ENCODE measurements around the gene PLAC1. TPM values are rescaled to one million over a fixed set of nuclear protein-coding genes. Genes with fewer than 3 reads are reported as not detected.

The PLAC1 gene
- total RNA-seq, 1 donor: 0.09 TPM

DNA sequence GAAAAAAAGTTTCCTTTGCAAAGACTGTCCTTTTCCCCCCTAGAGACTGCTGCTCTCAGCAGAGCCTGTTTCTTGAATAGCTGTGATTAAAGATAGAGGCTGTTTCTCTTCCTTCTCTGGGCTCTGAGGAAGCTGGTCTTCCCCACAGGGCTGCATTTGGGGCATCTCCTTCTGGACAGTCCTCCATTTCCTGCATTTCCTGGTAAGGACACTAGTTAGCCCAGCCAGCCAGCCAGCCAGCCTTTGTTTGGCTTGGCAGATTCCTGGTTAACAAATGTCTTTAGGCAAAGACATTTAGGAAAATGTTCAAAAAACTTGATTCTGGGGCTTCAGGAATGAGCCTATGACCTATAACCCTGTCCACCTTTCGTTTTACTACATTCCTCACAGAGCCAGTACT lies 34.0 kb upstream of the PLAC1 start:
- TF ChIP-seq, protein P1, sequence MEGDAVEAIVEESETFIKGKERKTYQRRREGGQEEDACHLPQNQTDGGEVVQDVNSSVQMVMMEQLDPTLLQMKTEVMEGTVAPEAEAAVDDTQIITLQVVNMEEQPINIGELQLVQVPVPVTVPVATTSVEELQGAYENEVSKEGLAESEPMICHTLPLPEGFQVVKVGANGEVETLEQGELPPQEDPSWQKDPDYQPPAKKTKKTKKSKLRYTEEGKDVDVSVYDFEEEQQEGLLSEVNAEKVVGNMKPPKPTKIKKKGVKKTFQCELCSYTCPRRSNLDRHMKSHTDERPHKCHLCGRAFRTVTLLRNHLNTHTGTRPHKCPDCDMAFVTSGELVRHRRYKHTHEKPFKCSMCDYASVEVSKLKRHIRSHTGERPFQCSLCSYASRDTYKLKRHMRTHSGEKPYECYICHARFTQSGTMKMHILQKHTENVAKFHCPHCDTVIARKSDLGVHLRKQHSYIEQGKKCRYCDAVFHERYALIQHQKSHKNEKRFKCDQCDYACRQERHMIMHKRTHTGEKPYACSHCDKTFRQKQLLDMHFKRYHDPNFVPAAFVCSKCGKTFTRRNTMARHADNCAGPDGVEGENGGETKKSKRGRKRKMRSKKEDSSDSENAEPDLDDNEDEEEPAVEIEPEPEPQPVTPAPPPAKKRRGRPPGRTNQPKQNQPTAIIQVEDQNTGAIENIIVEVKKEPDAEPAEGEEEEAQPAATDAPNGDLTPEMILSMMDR (IDR thresholded peaks at IDR 0.05; ENCODE audit: insufficient read depth, low read length): no peak
- no peak for DNase-seq (ENCODE audit: low read depth)
- no peak overlapping the region for H3K4me3 ChIP-seq (ENCODE audit: low read depth, low read length)

DNA sequence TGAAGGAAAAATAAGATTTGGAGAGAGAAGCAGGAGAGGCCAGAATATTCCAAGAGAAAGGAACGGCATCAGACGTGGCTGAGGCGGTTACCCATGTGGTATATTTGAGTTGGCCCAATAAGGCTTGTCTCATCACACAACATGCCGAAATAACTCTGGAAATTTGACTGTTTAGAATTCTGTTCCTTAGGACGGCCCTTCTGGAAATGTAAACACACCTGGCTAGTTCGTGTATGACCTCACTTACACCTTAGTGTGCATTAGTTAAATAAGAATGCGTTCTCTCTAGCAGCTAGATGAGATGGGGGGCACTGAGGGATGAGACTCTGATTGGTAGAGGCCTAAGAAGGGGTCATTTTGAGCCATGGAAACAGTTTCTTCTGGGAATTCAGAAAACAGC lies 33.2 kb upstream of the PLAC1 start:
- DNase-seq (ENCODE audit: low read depth): no peak
- no peak overlapping the region for H3K4me3 ChIP-seq (ENCODE audit: low read depth, low read length)
- TF ChIP-seq, protein P1 (IDR thresholded peaks at IDR 0.05; ENCODE audit: insufficient read depth, low read length): no peak

DNA sequence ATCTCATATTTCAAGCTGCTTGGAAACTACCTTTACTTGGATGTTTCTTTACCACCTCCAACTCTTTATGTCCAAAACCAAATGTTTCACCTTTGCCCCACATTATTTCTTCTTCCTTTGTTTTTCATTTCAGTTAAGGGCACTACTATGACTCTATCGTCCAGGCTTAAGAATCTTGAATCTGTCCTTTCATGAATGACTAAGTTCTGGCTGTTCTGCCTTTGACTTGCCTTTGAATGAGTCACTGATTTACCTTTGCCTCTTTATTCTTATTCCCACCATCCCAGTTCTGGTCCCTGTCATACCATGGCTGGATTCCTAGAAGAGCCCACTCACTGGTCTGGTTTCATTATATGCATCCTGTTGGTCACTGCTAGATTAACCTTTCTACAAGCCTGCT lies 30.6 kb upstream of the PLAC1 start:
- no peak overlapping the region for H3K4me3 ChIP-seq (ENCODE audit: low read depth, low read length)
- peak; percentile 42 for DNase-seq (ENCODE audit: low read depth)

DNA sequence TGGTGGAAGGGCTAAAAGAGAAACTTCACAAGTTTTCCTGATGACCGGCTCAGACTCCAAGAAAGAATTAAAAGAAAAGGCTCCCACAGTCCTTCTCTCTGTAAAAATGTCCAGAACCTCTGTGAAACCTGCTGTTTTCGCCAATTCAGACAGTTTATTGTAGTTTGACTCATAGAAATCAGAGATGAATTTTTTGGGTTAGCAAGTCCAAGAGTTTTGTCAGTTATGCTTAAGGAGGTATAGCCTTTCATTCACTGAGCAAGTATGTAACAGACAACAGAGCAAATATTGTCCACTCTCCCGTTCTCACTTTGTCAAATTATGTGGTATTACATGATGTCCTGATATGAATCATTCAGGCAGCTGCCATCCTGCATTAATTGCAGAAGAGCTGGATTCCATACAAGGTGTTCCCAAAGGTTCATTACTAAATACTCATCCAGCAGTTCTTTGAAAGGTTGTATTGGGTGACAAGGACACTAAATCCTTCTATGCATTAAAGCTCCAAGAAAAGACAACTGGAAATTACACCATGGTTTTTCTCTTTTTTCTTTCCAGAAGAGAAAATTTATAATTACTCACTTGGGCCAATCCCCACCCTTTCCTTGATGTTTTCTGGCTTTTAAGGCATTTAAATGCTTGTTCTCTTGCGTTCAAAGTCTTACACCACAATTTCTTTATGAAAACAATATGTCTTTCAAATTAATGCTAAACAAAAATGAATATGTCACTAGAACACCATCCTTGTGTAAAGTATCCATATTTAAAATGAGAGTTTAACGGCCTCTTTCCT lies 30.0 kb upstream of the PLAC1 start:
- TF ChIP-seq, protein P1 (IDR thresholded peaks at IDR 0.05; ENCODE audit: insufficient read depth, low read length): no peak
- no peak for DNase-seq (ENCODE audit: low read depth)
- H3K4me3 ChIP-seq (ENCODE audit: low read depth, low read length): no peak overlapping the region

More for the DNA sequence above, 30.6 kb upstream of the PLAC1 start:
- TF ChIP-seq, protein P1 (IDR thresholded peaks at IDR 0.05; ENCODE audit: insufficient read depth, low read length): no peak

DNA sequence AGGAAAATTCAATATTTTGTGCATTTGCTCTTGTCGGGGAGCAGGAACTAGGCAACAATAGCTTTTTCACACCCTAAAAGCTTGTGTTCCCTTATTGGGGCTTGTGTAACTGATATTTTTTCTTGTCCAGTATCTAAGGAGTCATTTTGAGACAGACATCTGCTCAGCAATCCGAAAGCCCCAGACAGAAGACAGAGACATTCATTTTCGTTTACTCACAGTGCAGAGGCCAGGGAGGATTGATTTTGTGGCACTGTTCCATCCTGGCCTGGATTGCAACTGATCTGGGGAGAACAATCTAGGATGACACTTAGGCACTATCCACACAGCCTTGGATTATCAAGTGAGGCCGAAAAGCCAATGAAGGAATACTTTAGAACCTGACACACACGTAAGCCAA lies 27.4 kb upstream of the PLAC1 start:
- no peak for DNase-seq (ENCODE audit: low read depth)
- TF ChIP-seq, protein P1 (IDR thresholded peaks at IDR 0.05; ENCODE audit: insufficient read depth, low read length): no peak

DNA sequence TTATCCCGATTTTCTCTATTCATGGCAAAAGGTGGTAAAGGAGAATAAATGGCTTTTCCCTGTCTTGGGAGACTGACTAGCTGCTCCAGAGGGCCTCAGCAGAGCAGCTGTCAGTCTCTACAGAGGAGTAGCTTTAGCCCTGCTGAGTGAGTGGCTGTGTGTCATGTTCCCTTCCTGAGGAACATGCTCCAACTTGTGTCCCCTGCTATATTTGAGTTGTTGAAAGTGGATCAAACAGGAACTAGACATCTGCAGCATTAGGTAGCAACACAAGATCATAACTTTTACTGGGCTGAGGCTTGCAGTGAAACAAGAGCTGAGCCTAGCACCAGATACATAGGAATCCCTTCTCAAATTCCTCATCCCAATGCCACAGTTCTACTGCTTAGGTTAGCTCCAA lies 26.7 kb upstream of the PLAC1 start:
- TF ChIP-seq, protein P1 (IDR thresholded peaks at IDR 0.05; ENCODE audit: insufficient read depth, low read length): no peak
- H3K4me3 ChIP-seq (ENCODE audit: low read depth, low read length): no peak overlapping the region
- no peak for DNase-seq (ENCODE audit: low read depth)

More for the DNA sequence above, 27.4 kb upstream of the PLAC1 start:
- H3K4me3 ChIP-seq (ENCODE audit: low read depth, low read length): no peak overlapping the region

Data from fibroblast of the aortic adventitia (primary cell).